ENCODE measurements around the gene GOLGA6L25.
"Not testable (repeated sequence)": the region's sequence is repeated elsewhere in the genome, so short reads cannot be mapped to it uniquely, and the experiment has no call there.

GOLGA6L25 gene

GRCh38 chr15:28553268-28553667 is at the start of gene GOLGA6L25:
Gene GOLGA6L25, plus strand, starts transcription at chr15:28553568. Its CDS starts 61 bp downstream, at chr15:28553629.
- DNase-seq: not testable (repeated sequence)

GRCh38 chr15:28508217-28508889 is 45.0 kb upstream of the GOLGA6L25 start:
- DNase-seq: not testable (repeated sequence)

GRCh38 chr15:28514128-28514527 is 39.2 kb upstream of the GOLGA6L25 start:
- not testable (repeated sequence) for DNase-seq

- DNase-seq: not testable (repeated sequence)
Observed at GRCh38 chr15:28515208-28515607, 38.2 kb upstream of the GOLGA6L25 start.

GRCh38 chr15:28532954-28533353 is 20.4 kb upstream of the GOLGA6L25 start, which contains the start of gene GOLGA8G:
Gene GOLGA8G, minus strand, starts transcription at chr15:28532971. Its CDS starts 62 bp downstream, at chr15:28532909.
- not testable (repeated sequence) for DNase-seq

GRCh38 chr15:28573351-28573750 is 20.0 kb downstream of the GOLGA6L25 start:
- not testable (repeated sequence) for DNase-seq

GRCh38 chr15:28588977-28589606 is 35.7 kb downstream of the GOLGA6L25 start:
- DNase-seq: not testable (repeated sequence)

GRCh38 chr15:28589769-28590168 is 36.4 kb downstream of the GOLGA6L25 start:
- DNase-seq: not testable (repeated sequence)

GRCh38 chr15:28592395-28592794 is 39.0 kb downstream of the GOLGA6L25 start:
- not testable (repeated sequence) for DNase-seq

- not testable (repeated sequence) for DNase-seq
Observed at GRCh38 chr15:28593424-28594129, 40.2 kb downstream of the GOLGA6L25 start.

GRCh38 chr15:28597471-28597870 is 44.1 kb downstream of the GOLGA6L25 start:
- DNase-seq: not testable (repeated sequence)

- not testable (repeated sequence) for DNase-seq
Observed at GRCh38 chr15:28598209-28598608, 44.8 kb downstream of the GOLGA6L25 start.

GRCh38 chr15:28602152-28602551 is 48.8 kb downstream of the GOLGA6L25 start:
- not testable (repeated sequence) for DNase-seq

Data from hematopoietic multipotent progenitor cell treated with erythropoietin and hydrocortisone succinate and interleukin-3 and kit ligand, for 8 days (in vitro differentiated cells).